Natural killer cell treated with Interleukin-12 subunit alpha and Interleukin-12 subunit beta and Interleukin-15 and Interleukin-18, amount 100 ng/mL, for 72 hours (primary cell): ENCODE measurements around the gene TSPEAR. TPM values are rescaled to one million over a fixed set of nuclear protein-coding genes. Genes with fewer than 3 reads are reported as not detected.
"Not testable (repeated sequence)": the region's sequence is repeated elsewhere in the genome, so short reads cannot be mapped to it uniquely, and the experiment has no call there.

ENCODE experiments used
- ATAC-seq, 2 donors: fragments of 150-1000 bp; cut with Tn5 transposase in 1 of 2; sonication (Bioruptor Pico), chemical (Tn5 transposase) in 1 of 2; 2 replicates each; pipeline ENCODE4 v1.10.0; 2021
- DNase-seq: peaks from one replicate; pipeline ENCODE4 v3.0.0; 2022; ENCODE audit warnings: low spot score
- H3K27ac Mint-ChIP-seq, 2 donors: 1 replicate in 1 of 2; 2 replicates in 1 of 2; pipeline ENCODE4 v1.8.0; 2022; ENCODE audit warnings: mixed read lengths in 2 of 2, mild to moderate bottlenecking in 1 of 2, moderate library complexity in 1 of 2
- H3K27me3 Mint-ChIP-seq, 2 donors: 1 replicate in 1 of 2; 2 replicates in 1 of 2; pipeline ENCODE4 v1.8.0; 2022; ENCODE audit warnings: mixed read lengths in 2 of 2
- H3K36me3 Mint-ChIP-seq: one replicate; pipeline ENCODE4 v1.8.0; 2022; ENCODE audit warnings: mixed read lengths
- H3K4me1 Mint-ChIP-seq, 2 donors: 1 replicate in 1 of 2; 2 replicates in 1 of 2; pipeline ENCODE4 v1.8.0; 2022; ENCODE audit warnings: low read depth in 2 of 2, mixed read lengths in 2 of 2, mild to moderate bottlenecking in 1 of 2
- H3K4me3 Mint-ChIP-seq: one replicate; pipeline ENCODE4 v1.8.0; 2022; ENCODE audit warnings: mixed read lengths
- H3K9me3 Mint-ChIP-seq: 2 replicates; pipeline ENCODE4 v1.8.0; 2022; ENCODE audit warnings: mixed read lengths
- total RNA-seq, 2 donors: library from RNA; stranded (reverse); gene quantifications; one replicate each; pipeline ENCODE4 v1.2.3, GENCODE V29; 2022

The TSPEAR gene
- total RNA-seq, 2 donors from 2014 or later: not detected

DNA sequence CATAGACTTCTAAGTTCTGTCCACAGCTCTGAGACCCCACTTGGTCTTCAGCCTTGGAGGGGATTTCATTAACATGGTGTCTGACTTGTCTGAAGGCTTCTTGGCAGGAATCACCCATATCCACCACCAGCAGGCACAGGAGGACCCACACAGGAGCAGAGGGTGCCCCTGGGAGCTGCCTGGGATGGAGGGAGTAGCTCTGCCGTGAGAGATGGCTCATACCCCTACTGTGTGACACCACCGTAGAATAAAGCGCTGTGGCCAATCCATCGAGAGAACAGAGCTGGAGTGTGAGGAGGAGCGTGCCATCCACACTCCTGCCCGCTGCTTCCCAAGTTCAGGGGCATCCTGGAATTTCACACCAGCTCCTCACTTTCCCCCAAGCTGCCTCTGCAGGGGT, 26.3 kb downstream of the TSPEAR start:
- H3K4me3 Mint-ChIP-seq, ATAC-seq, H3K36me3 Mint-ChIP-seq, DNase-seq, H3K9me3 Mint-ChIP-seq, H3K27ac Mint-ChIP-seq: not testable (repeated sequence)
- peaks cover 25 to 29% of the 10 kb centered on the region in 2 donors for H3K27me3 Mint-ChIP-seq
- peaks cover 10 to 12% of the 10 kb centered on the region in 2 donors for H3K4me1 Mint-ChIP-seq

DNA sequence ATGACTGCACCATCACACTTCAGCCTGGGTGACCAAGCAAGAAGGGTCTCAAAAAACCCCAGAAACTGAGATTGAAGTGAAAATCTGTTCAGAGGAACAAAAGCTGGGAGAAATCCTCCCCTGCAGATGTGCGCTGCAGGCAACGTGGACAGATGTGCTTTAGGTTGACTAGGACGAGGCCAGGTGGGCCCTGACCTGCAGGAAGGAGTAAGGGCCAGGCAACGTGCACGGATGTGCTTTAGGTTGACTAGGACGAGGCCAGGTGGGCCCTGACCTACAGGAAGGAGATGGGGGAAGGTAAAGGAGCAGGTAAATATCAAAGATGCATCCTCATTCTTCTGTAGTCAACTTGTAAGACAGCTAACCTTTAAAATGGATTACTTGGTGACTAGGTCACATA, 26.9 kb downstream of the TSPEAR start:
- H3K27me3 Mint-ChIP-seq: peaks cover 23 to 30% of the 10 kb centered on the region in 2 donors
- no peaks in the 10 kb centered on the region for H3K36me3 Mint-ChIP-seq
- ATAC-seq (no peak), DNase-seq (no peak)
- H3K4me1 Mint-ChIP-seq: peaks cover 10 to 12% of the 10 kb centered on the region in 2 donors
- peak overlapping the region in 1 of 2 donors; percentile 32 for H3K27ac Mint-ChIP-seq
- no peak overlapping the region for H3K4me3 Mint-ChIP-seq
- H3K9me3 Mint-ChIP-seq: no peaks in the 10 kb centered on the region

DNA sequence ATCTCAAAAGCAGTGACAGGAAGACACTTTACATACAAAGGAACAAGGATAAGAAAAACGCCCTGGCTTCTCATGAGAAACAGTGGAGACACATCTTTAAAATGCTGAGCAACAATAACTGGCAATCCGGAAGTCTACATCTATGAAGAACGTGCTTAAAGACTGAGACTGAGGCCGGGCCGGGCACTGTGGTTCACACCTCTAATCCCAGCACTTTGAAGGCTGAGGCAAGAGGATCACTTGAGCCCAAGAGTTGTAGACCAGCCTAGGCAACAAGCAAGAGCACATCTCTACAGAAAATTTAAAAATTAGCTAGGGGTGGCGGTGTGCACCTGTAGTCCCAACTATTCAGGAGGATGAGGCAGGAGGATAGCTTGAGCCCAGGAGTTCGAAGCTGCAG, 27.3 kb downstream of the TSPEAR start:
- ATAC-seq: no peak
- peak overlapping the region in 1 of 2 donors; percentile 32 for H3K27ac Mint-ChIP-seq
- no peaks in the 10 kb centered on the region for H3K36me3 Mint-ChIP-seq
- H3K4me3 Mint-ChIP-seq: no peak overlapping the region
- peaks cover 23 to 33% of the 10 kb centered on the region in 2 donors for H3K27me3 Mint-ChIP-seq
- no peaks in the 10 kb centered on the region for H3K9me3 Mint-ChIP-seq
- peaks cover 10 to 12% of the 10 kb centered on the region in 2 donors for H3K4me1 Mint-ChIP-seq
- no peak for DNase-seq

DNA sequence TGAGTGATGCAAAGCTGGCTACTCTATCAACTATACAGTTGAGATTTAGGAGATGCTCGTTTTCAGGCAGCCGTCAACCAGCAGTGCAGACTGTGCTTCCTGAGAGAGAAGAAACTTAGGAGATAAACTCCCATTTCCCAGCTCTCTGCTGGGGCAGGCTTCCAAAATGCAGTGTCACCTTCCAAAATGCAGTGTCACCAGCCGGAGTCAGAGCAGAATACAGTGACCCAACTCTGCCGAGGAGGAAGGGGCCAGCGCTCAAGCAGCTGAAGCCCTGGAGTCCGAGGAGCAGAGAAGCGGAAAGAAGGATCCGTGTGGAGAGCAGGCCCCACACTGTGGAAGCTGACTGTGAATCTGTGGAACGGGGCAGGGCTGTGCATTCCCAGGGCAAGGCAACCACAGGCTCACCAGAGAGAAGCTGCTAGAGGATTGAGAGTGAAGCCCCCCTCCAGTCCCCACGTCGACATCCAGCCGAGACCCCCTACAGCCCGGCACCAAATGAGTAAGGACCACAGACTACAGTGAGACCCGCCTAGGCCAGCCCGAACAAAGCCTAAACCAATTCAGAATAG, 28.7 kb downstream of the TSPEAR start:
- H3K27ac Mint-ChIP-seq: no peak overlapping the region
- H3K27me3 Mint-ChIP-seq: peaks cover 23 to 33% of the 10 kb centered on the region in 2 donors
- H3K4me3 Mint-ChIP-seq: no peak overlapping the region
- no peaks in the 10 kb centered on the region for H3K36me3 Mint-ChIP-seq
- DNase-seq (no peak), ATAC-seq (no peak)
- H3K9me3 Mint-ChIP-seq: no peaks in the 10 kb centered on the region
- peaks cover 10 to 12% of the 10 kb centered on the region in 2 donors for H3K4me1 Mint-ChIP-seq

DNA sequence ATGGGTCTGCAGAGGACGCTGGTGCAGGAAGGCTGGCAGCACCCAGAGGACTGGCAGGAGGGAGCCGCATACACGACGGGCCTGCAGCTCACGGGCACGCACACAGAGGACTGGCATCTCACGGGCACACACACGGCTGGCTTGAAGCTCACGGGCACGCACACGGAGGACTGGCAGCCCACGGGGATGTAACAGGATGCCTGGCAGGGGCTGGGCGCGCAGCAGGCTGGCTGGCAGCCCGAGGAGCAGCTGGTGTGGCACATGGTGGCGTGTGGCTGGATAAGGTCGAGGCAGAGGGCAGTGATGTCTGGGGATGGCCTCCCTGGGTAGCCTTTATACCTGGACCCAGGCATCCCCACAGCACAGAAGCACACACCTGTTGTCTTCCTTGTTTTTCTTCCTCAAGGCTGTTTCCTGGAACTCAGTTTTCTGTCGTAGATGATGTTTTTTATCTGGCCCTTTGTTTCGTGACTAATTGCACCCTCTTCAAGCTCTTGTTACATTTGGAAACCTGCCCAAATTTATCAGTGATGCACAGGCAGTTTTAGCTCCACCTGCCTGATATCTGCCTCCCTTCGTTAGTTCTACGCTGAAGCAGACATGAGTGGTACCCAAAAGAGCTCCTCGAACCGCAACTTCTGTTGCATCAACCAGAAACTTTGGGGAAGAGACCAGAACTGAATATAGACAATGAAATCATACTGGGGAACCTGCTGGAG, 29.4 kb downstream of the TSPEAR start, which contains the start of gene KRTAP12-1:
KRTAP12-1 (minus strand) TSS at position 303 of the 719 bp plus-strand sequence; CDS start at position 263, 40 bp downstream.
- DNase-seq: no peak
- Mint-ChIP-seq H3K4me1 (peaks cover 10 to 12% of the 10 kb centered on the region in 2 donors), H3K27ac (no peak within 1 kb of the TSS), H3K27me3 (peaks cover 23 to 28% of the 10 kb centered on the region in 2 donors), H3K4me3 (no peak within 1 kb of the TSS), H3K9me3 (no peaks in the 10 kb centered on the region), H3K36me3 (no peaks in the 10 kb centered on the region)
- ATAC-seq: no peak

DNA sequence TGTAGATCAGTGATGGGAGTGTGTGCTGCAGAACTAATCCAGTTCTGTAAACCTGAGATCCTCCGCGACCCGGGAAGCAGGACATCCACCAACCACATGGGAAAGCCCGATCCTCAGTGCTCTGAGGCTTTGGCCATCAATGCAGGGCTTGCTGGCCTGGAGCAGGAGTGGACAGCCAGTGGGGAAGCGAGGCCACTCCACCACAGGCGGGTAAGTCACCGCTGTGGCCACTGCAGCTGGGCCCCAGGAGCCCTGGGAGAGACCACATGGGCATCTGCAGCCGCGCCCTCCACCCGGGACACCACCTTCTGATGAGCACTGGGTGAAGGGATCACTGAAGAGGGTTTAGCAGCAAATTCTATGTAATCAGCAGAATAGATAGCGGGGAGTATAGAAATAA, 30.2 kb downstream of the TSPEAR start:
- no peaks in the 10 kb centered on the region for H3K9me3 Mint-ChIP-seq
- ATAC-seq (no peak), DNase-seq (no peak)
- no peaks in the 10 kb centered on the region for H3K36me3 Mint-ChIP-seq
- H3K4me3 Mint-ChIP-seq: no peak overlapping the region
- peaks cover 5 to 6% of the 10 kb centered on the region in 2 donors for H3K4me1 Mint-ChIP-seq
- no peak overlapping the region for H3K27ac Mint-ChIP-seq
- peaks cover 23 to 27% of the 10 kb centered on the region in 2 donors for H3K27me3 Mint-ChIP-seq

DNA sequence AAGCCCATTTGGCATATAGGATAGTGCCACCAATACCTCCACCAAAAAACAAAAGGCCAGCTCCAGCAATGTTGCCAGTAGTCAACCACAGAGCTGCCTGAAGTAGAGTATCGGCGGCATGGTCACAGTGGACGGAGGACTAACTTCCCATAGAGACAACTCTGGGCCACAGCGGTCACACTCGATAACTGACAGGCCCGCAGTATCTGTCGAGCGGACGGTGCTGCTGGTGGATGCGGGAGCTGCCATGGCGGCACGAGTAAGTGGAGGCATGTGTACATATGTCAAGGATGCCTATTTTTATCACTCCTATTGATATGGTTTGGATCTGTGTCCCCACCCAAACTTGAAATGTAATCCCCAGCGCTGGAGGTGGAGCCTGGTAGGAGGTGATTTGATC, 33.5 kb downstream of the TSPEAR start:
- no peak for ATAC-seq
- no peak overlapping the region for H3K4me3 Mint-ChIP-seq

DNA sequence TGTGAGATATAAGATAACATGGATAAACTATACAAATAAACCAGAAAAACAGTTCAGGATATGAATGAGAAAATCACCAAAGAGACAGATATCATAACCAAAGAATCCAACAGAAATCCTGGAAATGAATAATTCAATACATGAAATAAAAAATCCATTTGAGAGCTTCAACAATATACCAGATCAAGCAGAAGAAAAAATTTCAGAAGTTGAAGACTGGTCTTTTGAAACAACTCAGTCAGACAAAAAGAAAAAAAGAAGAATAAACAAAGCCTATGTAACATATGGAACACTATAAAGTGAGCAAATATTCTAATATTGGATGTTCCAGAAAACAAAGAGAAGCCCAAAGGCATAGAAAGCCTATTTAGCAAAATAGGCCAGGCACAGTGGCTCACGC, 39.5 kb downstream of the TSPEAR start:
- DNase-seq (no peak), ATAC-seq (no peak)
- Mint-ChIP-seq H3K4me1 (no peaks in the 10 kb centered on the region), H3K27ac (no peak overlapping the region), H3K36me3 (peaks cover 16% of the 10 kb centered on the region), H3K9me3 (peaks cover 4% of the 10 kb centered on the region), H3K27me3 (peaks cover 12 to 17% of the 10 kb centered on the region in 2 donors), H3K4me3 (no peak overlapping the region)

More for the DNA sequence above, 33.5 kb downstream of the TSPEAR start:
- peaks cover 3% of the 10 kb centered on the region for H3K36me3 Mint-ChIP-seq
- H3K4me1 Mint-ChIP-seq: no peaks in the 10 kb centered on the region
- H3K9me3 Mint-ChIP-seq: peaks cover 2% of the 10 kb centered on the region
- no peak for DNase-seq
- peaks cover 11 to 25% of the 10 kb centered on the region in 2 donors for H3K27me3 Mint-ChIP-seq
- H3K27ac Mint-ChIP-seq: no peak overlapping the region

DNA sequence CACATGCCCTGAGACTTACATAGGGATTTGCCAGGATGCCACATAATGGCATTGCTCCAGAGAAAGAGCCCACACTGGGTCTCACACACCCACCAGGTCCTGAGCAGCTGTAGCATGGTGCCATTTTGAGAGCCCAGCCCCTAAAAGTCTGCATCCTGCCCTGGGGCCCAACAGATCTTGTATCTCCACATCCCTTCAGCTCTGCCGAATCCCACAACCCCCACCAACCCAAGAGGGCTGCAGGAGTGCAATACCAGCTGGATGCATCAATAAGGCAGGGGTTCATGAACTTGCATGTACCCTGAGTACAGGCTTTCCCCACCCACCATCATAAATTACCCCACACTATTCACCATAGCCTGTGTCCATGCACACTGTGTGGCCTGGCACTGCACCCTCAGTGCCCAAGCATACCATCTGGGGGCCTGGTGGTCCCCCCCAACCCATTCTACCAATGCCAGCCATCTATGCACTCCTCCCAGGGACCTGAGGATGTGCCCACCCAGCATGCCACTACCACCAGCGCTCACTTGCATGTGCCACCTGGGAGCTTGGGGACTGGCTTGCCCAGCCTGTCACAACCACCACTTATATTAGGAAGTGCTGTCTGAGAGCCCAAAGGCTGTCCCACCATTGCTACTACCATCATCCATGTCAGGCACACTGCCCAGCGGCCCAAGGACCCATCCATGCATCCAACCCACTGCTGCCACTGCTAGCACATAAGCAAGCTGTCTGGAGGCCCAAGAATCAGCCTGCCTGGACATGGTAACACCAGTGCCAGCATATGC, 40.5 kb downstream of the TSPEAR start:
- H3K27ac Mint-ChIP-seq: no peak overlapping the region
- H3K4me3 Mint-ChIP-seq: no peak overlapping the region
- ATAC-seq: no peak
- H3K9me3 Mint-ChIP-seq: peaks cover 4% of the 10 kb centered on the region
- no peaks in the 10 kb centered on the region for H3K4me1 Mint-ChIP-seq
- peaks cover 16% of the 10 kb centered on the region for H3K36me3 Mint-ChIP-seq
- DNase-seq: no peak
- peaks cover 14 to 17% of the 10 kb centered on the region in 2 donors for H3K27me3 Mint-ChIP-seq

DNA sequence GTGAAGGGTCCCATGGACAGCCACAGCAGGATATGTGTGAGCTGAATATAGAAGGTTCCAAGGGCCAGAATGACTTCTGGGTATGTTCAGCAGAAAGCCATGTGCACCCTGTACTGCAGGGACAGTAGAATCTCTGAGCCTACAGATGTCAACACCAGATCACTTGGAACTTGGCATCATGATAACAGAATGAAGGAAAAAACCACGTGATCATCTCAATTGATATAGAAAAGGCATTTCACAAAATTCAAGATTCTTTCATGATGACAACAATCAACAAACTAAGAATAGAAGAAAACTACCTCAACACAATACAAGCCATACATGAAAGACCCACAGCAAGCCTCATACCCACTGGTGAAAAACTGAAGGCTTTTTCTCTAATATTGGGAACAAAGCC, 43.8 kb downstream of the TSPEAR start:
- Mint-ChIP-seq H3K9me3 (no peaks in the 10 kb centered on the region), H3K4me3 (no peak overlapping the region), H3K4me1 (no peaks in the 10 kb centered on the region), H3K27ac (no peak overlapping the region), H3K27me3 (peaks cover 16 to 17% of the 10 kb centered on the region in 2 donors), H3K36me3 (peaks cover 9% of the 10 kb centered on the region)
- no peak for DNase-seq
- no peak for ATAC-seq

DNA sequence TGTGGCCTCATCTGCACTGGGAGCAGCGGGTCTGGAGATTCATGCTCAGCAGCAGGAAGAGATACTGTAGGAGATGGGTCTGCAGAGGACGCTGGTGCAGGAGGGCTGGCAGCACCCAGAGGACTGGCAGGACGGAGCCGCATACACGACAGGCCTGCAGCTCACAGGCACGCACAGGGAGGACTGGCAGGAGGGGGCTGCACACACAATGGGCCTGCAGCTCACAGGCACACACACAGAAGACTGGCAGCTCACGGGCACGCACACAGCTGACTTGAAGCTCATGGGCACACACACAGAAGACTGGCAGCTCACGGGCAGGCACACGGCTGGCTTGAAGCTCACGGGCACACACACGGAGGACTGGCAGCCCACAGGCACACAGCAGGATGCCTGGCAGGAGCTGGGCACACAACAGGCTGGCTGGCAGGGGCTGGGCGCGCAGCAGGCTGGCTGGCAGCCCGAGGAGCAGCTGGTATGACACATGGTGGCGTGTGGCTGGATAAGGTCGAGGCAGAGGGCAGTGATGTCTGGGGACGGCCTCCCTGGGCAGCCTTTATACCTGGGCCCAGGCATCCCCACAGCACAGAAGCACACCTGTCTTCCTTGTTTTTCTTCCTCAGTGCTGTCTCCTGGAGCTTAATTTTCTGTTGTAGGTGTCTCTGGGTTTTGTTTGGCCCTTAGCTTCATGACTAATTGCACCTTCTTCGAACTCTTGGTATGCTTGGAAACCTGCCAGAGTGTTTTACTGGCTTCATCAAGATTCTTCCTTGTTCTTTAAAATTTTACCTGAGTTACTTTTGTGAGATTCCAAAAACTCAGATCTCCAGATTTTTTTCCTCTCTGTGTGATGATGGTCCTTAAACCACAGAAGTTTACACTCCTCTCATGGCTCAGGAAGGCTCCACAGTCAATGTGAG, 44.7 kb downstream of the TSPEAR start, which contains the start of gene KRTAP12-2:
KRTAP12-2 (minus strand) TSS at position 527 of the 920 bp plus-strand sequence; CDS start at position 486, 41 bp downstream.
- H3K27me3 Mint-ChIP-seq: peaks cover 17 to 20% of the 10 kb centered on the region in 2 donors
- DNase-seq: no peak
- peaks cover 5% of the 10 kb centered on the region for H3K36me3 Mint-ChIP-seq
- peak; percentile 6 to 33 for ATAC-seq
- no peaks in the 10 kb centered on the region for H3K9me3 Mint-ChIP-seq
- no peak within 1 kb of the TSS for H3K27ac Mint-ChIP-seq
- no peaks in the 10 kb centered on the region for H3K4me1 Mint-ChIP-seq
- H3K4me3 Mint-ChIP-seq: no peak within 1 kb of the TSS

DNA sequence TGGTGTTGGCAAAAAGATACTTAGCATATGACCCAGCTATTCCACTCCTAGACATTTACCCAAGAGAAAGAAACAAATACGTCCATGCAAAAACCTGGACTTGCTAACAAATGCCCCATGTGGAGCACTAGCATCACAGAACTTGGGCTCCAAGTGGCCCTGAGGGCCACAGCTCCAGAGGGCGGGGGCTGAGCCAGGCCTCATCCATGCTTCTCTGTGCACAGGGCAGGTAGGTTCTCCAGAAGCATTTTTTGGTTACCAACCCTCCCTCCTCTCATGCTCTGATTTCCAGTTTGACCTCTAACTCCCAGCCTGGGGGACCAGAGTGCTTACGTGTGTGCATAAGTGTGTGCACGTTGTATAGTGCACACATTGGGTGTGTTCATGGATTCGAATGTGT, 46.7 kb downstream of the TSPEAR start:
- peaks cover 17 to 22% of the 10 kb centered on the region in 2 donors for H3K27me3 Mint-ChIP-seq
- no peak for ATAC-seq
- DNase-seq: no peak

DNA sequence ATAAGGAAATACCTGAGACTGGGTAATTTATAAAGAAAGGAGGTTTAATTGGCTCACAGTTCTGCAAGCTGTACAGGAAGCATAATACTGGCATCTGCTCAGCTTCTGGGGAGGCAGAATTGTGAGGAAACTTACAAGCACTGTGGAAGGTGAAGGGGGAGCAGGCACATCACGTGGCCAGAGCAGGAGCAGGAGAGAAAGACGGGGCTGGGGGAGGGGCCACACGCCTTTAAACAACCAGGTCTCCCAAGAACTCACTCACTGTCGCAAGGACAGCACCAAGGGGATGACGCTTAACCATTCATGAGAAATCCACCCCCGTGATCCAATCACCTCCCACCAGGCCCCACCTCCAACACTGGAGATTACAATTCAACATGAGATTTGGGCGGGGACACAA, 49.8 kb downstream of the TSPEAR start:
- H3K36me3 Mint-ChIP-seq, H3K4me3 Mint-ChIP-seq, H3K9me3 Mint-ChIP-seq, H3K27ac Mint-ChIP-seq, ATAC-seq, DNase-seq: not testable (repeated sequence)
- H3K27me3 Mint-ChIP-seq: peaks cover 0 to 14% of the 10 kb centered on the region in 2 donors
- peaks cover 34 to 36% of the 10 kb centered on the region in 2 donors for H3K4me1 Mint-ChIP-seq

More for the DNA sequence above, 46.7 kb downstream of the TSPEAR start:
- Mint-ChIP-seq H3K4me1 (peaks cover 3 to 5% of the 10 kb centered on the region in 2 donors), H3K27ac (no peak overlapping the region), H3K36me3 (peaks cover 4% of the 10 kb centered on the region), H3K4me3 (no peak overlapping the region), H3K9me3 (no peaks in the 10 kb centered on the region)
